HG02943 (cell line): ENCODE measurements around the gene GUCY1A2.
"Not testable (repeated sequence)": the region's sequence is repeated elsewhere in the genome, so short reads cannot be mapped to it uniquely, and the experiment has no call there.

Experiments
- ATAC-seq: cut with Tn5 transposase; IDR thresholded peaks from one replicate; pipeline ENCODE4 v1.9.1; 2021; ENCODE audit warnings: mild to moderate bottlenecking, low read depth, moderate library complexity; ENCODE audit not compliant: unreplicated experiment

GUCY1A2 gene

GRCh38 chr11:106958517-106959248, 59.6 kb downstream of the GUCY1A2 start:
- no peak for ATAC-seq

DNA sequence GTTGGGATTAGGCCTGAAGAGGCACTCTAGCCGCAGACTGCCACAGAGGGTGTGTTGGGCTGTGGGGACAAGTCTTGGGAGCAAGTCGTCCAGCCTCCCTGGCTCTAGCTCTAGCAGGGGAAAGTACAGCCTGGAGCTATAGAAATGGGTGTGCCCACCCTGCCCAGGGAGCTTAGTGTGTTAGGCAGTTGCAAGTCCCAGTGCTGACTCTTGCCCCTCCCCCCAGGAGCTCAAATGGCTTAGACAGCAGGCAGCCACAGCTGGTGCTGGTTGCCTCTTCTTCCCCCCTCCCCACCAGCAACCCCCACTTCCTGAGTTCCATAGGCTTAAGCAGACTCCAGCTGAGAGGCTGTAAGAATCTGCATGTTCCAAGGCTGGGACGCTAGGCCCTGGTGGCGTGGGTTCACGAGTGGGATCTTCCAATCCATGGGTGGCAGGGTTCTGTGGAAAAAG, 61.2 kb downstream of the GUCY1A2 start:
- no peak for ATAC-seq

DNA sequence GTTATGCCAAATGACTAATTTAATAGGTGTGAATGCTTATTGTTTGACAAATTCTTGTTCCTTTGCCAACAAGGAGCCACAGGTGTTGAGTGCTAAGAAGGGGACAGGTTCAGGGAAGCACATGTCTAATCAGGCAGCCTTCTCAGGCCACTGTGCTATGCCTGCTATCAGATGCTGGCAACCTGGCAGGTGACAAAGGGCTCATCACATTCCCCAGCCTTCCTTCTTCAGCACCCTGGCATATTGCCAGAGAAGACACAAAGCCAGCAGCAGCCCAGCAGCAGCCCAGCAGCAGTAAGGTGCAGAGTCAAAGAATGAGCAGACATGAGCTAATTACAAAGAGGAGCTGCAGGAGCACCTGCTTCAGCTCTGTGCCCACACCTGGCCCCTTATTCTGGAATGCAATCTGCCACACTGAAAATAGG, 68.2 kb downstream of the GUCY1A2 start:
- ATAC-seq = no peak

DNA sequence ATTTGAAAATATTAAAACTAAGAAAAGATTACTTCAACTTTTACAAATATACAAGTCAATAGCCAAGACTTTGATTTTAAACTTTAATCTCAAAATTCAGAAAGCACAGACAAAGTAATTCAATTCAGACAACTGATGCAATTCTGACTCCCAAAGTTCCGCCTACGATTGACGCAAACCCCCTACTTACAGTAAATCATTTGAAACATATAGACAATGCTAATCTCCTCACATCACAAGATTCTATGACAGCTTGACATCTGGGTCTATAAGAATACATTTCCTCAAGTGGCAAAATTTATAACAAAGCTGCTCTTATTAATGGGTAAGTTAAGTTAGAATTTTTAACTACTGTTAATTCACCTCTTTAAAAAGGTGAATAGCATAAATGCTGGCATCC, 75.2 kb downstream of the GUCY1A2 start:
- no peak for ATAC-seq

DNA sequence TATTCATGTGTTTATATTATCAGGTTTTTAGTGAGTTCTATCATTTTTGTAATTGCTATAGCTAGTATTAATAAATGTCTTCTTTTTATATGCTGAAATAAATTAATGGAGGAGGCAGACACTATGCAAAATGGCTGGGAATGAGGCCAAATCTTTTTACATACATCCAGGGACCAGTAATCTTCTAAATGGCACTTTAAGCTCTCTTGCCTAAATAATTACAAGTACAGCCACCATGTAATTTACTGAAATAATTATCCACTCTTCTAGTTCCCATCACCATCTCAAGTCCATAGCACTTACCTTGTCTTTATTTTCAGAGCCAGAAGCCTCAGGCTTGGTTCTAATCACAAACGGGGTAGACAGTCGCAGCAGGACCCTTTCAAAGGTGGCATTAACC, 79.1 kb downstream of the GUCY1A2 start:
- no peak for ATAC-seq

DNA sequence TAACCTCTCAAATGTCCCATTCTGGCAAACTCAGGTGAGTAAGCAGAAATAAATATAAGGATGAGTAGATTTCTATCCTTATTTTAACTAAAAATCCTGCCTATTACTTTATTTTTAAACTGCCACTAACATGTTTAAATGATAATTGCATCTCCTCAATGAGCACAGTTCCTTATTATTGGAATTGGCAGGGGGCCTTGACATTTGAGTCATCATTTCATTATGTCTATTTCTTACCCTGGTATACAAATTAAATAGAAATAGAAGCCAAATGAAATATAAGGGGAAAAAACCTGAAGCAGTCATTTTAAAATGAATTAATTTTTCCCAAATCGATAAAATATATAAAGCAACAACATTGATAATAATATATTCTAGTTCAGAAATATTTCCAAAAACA, 81.2 kb downstream of the GUCY1A2 start:
- no peak for ATAC-seq

DNA sequence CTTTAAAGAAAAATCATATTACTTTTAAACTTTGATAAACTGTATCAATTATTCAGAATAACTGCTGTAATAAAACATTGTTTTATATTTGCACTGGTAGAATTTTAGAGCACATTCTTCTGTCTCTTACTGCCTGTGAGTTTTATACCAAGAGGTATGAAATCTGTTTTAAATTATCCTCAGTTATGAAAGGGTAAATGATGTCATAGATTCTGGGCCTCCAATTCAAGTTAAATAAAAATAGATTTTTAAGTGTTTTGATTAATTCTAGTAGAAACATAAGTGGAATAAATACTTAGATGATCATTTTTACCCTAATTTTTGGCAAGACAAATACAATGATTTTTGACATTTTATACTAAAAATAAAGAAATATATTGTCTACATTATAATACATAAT, 93.0 kb downstream of the GUCY1A2 start:
- ATAC-seq = no peak

DNA sequence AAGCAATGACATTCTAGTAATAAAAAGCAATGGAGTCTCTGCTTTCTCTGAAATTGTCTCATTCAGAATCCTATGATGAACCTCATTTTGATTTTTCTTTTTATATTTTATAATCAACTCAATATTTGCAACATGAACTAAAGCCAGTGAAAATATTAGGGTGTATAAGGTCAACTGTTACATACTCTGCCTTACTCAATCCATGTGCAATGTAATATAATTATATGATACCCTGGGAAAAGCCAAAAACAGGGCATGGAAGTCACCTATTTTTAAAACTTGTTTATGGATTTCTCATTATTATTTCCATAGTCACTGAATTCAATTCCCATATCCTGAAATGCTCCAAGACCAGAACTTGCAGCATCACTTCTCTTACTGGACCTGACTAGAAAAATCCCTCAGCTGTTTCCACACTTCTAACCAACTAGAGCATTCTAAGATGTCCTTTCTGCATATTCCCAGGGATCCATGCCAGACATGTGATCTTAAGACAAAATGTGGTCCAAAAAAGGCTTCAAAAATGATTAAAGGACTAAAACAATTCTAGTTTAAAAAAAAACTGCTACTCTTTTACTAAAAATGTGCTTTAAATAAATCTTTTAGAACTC, 97.3 kb downstream of the GUCY1A2 start:
- no peak for ATAC-seq

GRCh38 chr11:106917973-106918372, 100.3 kb downstream of the GUCY1A2 start:
- ATAC-seq = peak; percentile 63

DNA sequence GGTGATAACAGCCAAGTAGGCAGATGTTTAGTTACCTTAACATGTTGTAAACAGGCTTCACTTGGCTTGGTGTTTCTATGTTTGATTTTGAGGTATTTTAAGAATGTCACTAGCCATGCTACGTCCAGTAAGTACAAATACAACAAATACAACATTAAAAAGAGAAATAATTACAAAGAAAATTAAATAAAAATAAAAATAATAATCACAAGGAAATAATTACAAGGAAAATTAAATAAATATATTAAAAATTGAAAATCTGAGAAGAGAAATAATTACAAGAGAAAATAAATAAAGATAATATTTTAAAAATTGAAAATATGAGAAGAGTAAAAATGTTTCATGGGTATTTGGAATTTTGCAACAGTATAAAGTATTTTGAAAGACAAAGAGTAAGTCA, 103.9 kb downstream of the GUCY1A2 start:
- ATAC-seq = no peak

DNA sequence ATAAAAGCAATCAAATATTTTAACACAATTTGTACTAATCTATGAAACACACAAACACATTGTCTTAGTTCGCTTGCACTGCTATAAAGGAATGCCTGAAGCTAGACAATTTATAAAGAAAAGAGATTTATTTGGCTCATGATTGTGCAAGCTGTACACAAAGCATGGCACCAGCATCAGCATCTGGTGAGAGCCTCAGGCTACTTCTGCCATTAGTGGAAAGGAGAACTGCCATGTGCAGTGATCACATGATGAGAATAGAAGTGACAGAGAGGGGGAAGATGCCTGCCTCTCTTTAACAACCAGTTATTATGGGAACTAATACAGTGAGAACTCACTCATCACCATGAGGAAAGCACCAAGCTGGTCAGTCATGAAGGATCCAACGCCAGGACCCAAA, 105.1 kb downstream of the GUCY1A2 start:
- ATAC-seq = no peak

- ATAC-seq = no peak
Observed at GRCh38 chr11:106904826-106905225, 113.5 kb downstream of the GUCY1A2 start.

GRCh38 chr11:106889718-106890117, 128.6 kb downstream of the GUCY1A2 start:
- no peak for ATAC-seq

DNA sequence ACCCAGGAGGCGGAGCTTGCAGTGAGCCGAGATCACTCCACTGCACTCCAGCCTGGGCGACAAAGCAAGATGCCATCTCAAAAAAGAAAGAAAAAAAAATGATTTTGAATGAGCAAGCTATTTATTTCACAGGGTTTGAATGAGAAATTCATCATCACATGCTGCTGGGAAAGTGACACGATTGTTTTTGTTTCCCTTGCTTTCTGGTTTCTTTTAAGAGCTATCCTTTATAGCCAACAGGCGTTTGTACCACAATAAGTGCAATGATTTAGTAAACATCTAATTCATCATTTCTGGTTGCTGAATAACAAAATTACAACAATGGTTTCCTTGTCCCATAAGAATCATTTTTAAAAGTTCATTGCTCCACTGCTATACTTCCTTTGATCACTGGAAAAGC, 129.9 kb downstream of the GUCY1A2 start:
- no peak for ATAC-seq

DNA sequence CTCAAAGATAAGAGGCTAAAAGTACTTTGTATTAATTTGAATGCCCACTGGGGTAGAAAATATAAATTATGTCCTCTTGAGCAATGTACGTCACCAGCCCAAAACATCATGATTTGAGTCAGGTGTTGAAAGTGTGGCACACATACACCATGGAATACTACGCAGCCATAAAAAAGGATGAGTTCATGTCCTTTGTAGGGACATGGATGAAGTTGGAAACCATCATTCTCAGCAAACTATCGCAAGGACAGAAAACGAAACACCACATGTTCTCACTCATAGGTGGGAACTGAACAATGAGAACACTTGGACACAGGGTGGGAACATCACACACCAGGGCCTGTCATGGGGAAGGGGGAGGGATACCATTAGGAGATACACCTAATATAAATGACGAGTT, 134.6 kb downstream of the GUCY1A2 start:
- not testable (repeated sequence) for ATAC-seq

DNA sequence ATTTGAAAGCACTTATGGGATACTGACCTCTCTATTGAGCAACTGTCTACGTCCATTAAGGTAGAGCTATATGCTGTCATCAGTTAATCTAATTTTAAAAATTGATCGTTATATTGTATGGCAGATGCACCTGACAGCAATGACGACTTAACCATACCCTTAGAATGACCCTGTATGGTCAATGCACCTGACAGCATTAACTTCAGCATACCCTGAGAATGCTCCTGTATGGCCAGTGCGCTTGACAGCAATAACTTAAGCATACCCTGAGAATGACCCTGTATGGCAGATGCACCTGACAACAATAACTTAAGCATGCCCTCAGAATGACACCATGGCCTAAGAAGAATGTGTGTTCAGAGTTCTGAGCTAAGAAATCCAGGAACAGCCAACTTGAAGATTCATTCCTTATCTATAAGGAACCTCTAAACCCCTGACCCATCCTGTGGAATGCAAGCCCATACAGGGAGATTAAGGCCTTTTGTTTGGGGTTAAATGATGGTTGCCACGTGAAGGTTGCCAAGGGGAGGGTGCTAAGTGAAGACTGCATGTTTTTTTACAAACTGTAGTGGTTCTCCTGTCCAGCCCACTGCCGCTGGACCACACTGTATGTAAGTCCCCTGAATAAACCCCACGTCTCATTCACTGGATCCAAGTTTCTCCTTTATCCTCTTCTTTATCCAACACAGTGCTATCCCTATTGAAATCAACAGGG, 138.3 kb downstream of the GUCY1A2 start:
- ATAC-seq = no peak

- no peak for ATAC-seq
Observed at GRCh38 chr11:106879029-106879428, 139.2 kb downstream of the GUCY1A2 start.

- no peak for ATAC-seq
Observed at GRCh38 chr11:106875013-106875412, 143.3 kb downstream of the GUCY1A2 start.

DNA sequence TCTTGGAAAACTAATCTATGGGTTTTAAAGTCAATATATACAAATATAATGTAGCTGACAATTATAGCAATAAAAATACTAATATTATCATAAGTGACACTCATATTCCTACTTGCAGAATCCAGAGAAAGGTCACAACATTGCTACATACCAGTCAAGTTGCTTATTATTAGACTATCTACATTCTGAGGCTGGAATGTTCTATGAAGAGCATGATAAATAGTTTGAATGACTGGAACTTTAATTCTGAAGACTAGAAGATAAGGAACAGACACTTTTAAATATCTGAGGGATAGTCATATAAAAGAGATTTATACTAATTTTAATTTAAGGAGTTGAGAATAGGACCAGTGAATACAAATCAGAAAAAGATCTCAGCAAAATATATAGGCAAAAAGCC, 146.0 kb downstream of the GUCY1A2 start:
- no peak for ATAC-seq

- no peak for ATAC-seq
Observed at GRCh38 chr11:106858200-106858599, 160.1 kb downstream of the GUCY1A2 start.

DNA sequence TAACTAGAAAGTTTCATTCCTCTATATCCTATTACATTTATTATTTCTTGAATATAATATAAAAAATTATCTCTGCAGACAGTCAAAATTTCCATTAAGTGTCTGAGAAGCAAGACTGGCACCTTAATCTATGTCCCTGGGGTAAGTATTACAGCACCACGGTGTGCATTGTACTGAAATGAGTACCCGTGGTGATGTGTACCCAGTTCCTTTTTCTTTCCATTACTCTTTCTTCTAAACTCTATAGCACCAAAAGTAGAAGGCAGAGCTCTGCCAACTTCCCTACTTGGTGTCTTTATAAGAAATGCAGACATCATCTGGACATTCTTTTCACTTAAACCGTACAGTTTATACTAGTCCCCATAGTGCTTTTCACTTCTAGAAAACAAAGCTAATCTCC, 161.7 kb downstream of the GUCY1A2 start:
- no peak for ATAC-seq

DNA sequence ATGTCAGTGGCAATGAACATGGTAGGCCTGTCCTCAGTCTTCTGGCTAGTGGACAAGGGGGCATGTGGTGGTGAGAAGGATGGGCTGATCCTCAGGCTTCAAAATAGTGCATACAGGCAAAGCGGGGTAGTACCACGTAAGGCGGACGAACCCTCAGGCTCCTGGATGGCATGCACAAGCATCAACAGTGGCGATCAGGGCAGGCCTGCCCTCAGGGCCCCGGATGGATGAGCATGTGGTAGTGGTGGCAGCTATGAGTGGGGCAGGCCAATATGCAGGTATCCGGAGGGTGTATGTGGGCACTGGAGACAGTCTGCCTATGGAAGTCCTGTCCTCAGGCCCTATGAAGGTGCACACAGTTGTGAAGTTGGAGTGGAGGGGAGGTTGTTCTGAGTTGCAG, 163.8 kb downstream of the GUCY1A2 start:
- ATAC-seq = no peak
